ENCODE results near the gene RASSF7. TPM values are rescaled to one million over a fixed set of nuclear protein-coding genes. Genes with fewer than 3 reads are reported as not detected.

The RASSF7 gene
- total and polyA plus RNA-seq, 2 donors from 2014 or later: 106 to 108 TPM

- intact Hi-C loops (cut with DNase I): no loop called here
- Histone ChIP-seq H3K9ac (ENCODE audit: low read length in 3 of 3) (no peak overlapping the region), H3K4me1 (ENCODE audit: control insufficient read depth in 2 of 3, insufficient read depth in 2 of 3, low read depth in 1 of 3, low read length in 3 of 3) (peaks cover 0 to 2% (median 0%) of the 10 kb centered on the region in 3 donors), H3K4me3 (ENCODE audit: low read length in 3 of 3) (no peak overlapping the region), H3K36me3 (ENCODE audit: control insufficient read depth in 2 of 3, insufficient read depth in 3 of 3, low read length in 3 of 3) (peaks cover 2 to 48% (median 21%) of the 10 kb centered on the region in 3 donors), H3K27ac (ENCODE audit: low read depth in 2 of 2, low read length in 2 of 2) (no peak overlapping the region), H3K27me3 (ENCODE audit: control insufficient read depth, insufficient read depth, low read length) (no peaks in the 10 kb centered on the region), H3K9me3 (ENCODE audit: control insufficient read depth in 2 of 3, insufficient read depth in 1 of 3, low read length in 3 of 3) (no peaks in the 10 kb centered on the region)
- no peak for TF ChIP-seq CTCF (IDR thresholded peaks at IDR 0.05; ENCODE audit: borderline replicate concordance, extremely low read depth, insufficient read depth)
- FAIRE-seq: no peak
- DNase-seq: peak in 1 of 5 donors; percentile 73
These were observed 44.7 kb downstream of the RASSF7 start for GRCh38 chr11:605286-606129.

GRCh38 chr11:606245-606644 is 45.5 kb downstream of the RASSF7 start:
- Histone ChIP-seq H3K27me3 (ENCODE audit: control insufficient read depth, insufficient read depth, low read length) (no peaks in the 10 kb centered on the region), H3K9ac (ENCODE audit: low read length in 3 of 3) (no peak overlapping the region), H3K4me3 (ENCODE audit: low read length in 3 of 3) (no peak overlapping the region), H3K27ac (ENCODE audit: low read depth in 2 of 2, low read length in 2 of 2) (no peak overlapping the region), H3K36me3 (ENCODE audit: control insufficient read depth in 2 of 3, insufficient read depth in 3 of 3, low read length in 3 of 3) (peaks cover 2 to 55% (median 27%) of the 10 kb centered on the region in 3 donors), H3K9me3 (ENCODE audit: control insufficient read depth in 2 of 3, insufficient read depth in 1 of 3, low read length in 3 of 3) (no peaks in the 10 kb centered on the region), H3K4me1 (ENCODE audit: control insufficient read depth in 2 of 3, insufficient read depth in 2 of 3, low read depth in 1 of 3, low read length in 3 of 3) (peaks cover 0 to 2% (median 0%) of the 10 kb centered on the region in 3 donors)
- DNase-seq (peak in 1 of 5 donors; percentile 74), FAIRE-seq (no peak)
- TF ChIP-seq CTCF (IDR thresholded peaks at IDR 0.05; ENCODE audit: borderline replicate concordance, extremely low read depth, insufficient read depth): no peak
- intact Hi-C loops (cut with DNase I): no loop called here

- H3K27me3 ChIP-seq (ENCODE audit: control insufficient read depth, insufficient read depth, low read length): no peaks in the 10 kb centered on the region
- FAIRE-seq (no peak), DNase-seq (no peak)
- peaks cover 2 to 59% (median 27%) of the 10 kb centered on the region in 3 donors for H3K36me3 ChIP-seq (ENCODE audit: control insufficient read depth in 2 of 3, insufficient read depth in 3 of 3, low read length in 3 of 3)
- no peaks in the 10 kb centered on the region for H3K9me3 ChIP-seq (ENCODE audit: control insufficient read depth in 2 of 3, insufficient read depth in 1 of 3, low read length in 3 of 3)
- H3K9ac ChIP-seq (ENCODE audit: low read length in 3 of 3): no peak overlapping the region
- H3K4me3 ChIP-seq (ENCODE audit: low read length in 3 of 3): no peak overlapping the region
- peaks cover 0 to 4% (median 0%) of the 10 kb centered on the region in 3 donors for H3K4me1 ChIP-seq (ENCODE audit: control insufficient read depth in 2 of 3, insufficient read depth in 2 of 3, low read depth in 1 of 3, low read length in 3 of 3)
- no peak overlapping the region for H3K27ac ChIP-seq (ENCODE audit: low read depth in 2 of 2, low read length in 2 of 2)
- intact Hi-C loops (cut with DNase I): no loop called here
- no peak for TF ChIP-seq CTCF (IDR thresholded peaks at IDR 0.05; ENCODE audit: borderline replicate concordance, extremely low read depth, insufficient read depth)
These were observed 46.4 kb downstream of the RASSF7 start for GRCh38 chr11:607020-607780.
